T-helper 1 cell treated with Interleukin-12 subunit alpha and Interleukin-12 subunit beta and Interleukin-4 antibody, amounts not matched to agents 30 μg/mL and 1 μg/mL, for 36 hours (primary cell): ENCODE measurements around the gene SEC14L1.
"Not testable (repeated sequence)": the region's sequence is repeated elsewhere in the genome, so short reads cannot be mapped to it uniquely, and the experiment has no call there.

Source experiments
- H3K27ac Mint-ChIP-seq: one replicate; pipeline ENCODE4 v1.8.0; 2021; ENCODE audit warnings: mild to moderate bottlenecking, mixed read lengths
- H3K27me3 Mint-ChIP-seq: one replicate; pipeline ENCODE4 v1.8.0; 2021; ENCODE audit warnings: low read depth, mixed read lengths
- H3K36me3 Mint-ChIP-seq: one replicate; pipeline ENCODE4 v1.8.0; 2021; ENCODE audit warnings: low read depth, mixed read lengths
- H3K4me1 Mint-ChIP-seq: one replicate; pipeline ENCODE4 v1.8.0; 2021; ENCODE audit warnings: low read depth, mixed read lengths
- H3K4me3 Mint-ChIP-seq: one replicate; pipeline ENCODE4 v1.8.0; 2021; ENCODE audit warnings: mild to moderate bottlenecking, moderate library complexity, mixed read lengths
- H3K9me3 Mint-ChIP-seq: one replicate; pipeline ENCODE4 v1.8.0; 2021; ENCODE audit warnings: mixed read lengths

Gene SEC14L1

GRCh38 chr17:77155125-77155524 lies 14.4 kb downstream of the SEC14L1 start:
- H3K9me3 Mint-ChIP-seq = no peaks in the 10 kb centered on the region
- peaks cover 37% of the 10 kb centered on the region for H3K4me1 Mint-ChIP-seq
- no peak overlapping the region for H3K27ac Mint-ChIP-seq
- no peaks in the 10 kb centered on the region for H3K27me3 Mint-ChIP-seq
- H3K4me3 Mint-ChIP-seq = no peak overlapping the region
- peaks cover 28% of the 10 kb centered on the region for H3K36me3 Mint-ChIP-seq

GRCh38 chr17:77157766-77158165 lies 17.0 kb downstream of the SEC14L1 start:
- Mint-ChIP-seq H3K36me3 (peaks cover 22% of the 10 kb centered on the region), H3K4me1 (peaks cover 37% of the 10 kb centered on the region)
- H3K4me3 Mint-ChIP-seq, H3K27me3 Mint-ChIP-seq, H3K9me3 Mint-ChIP-seq, H3K27ac Mint-ChIP-seq: not testable (repeated sequence)

- no peak overlapping the region for H3K27ac Mint-ChIP-seq
- H3K4me1 Mint-ChIP-seq = peaks cover 33% of the 10 kb centered on the region
- H3K4me3 Mint-ChIP-seq = no peak overlapping the region
- H3K9me3 Mint-ChIP-seq = peaks cover 9% of the 10 kb centered on the region
- H3K36me3 Mint-ChIP-seq = peaks cover 33% of the 10 kb centered on the region
- H3K27me3 Mint-ChIP-seq = no peaks in the 10 kb centered on the region
Measured at GRCh38 chr17:77160091-77160874, 19.5 kb downstream of the SEC14L1 start.

- Mint-ChIP-seq H3K9me3 (peaks cover 9% of the 10 kb centered on the region), H3K36me3 (peaks cover 37% of the 10 kb centered on the region), H3K4me3 (no peak overlapping the region), H3K27ac (no peak overlapping the region), H3K4me1 (peaks cover 32% of the 10 kb centered on the region), H3K27me3 (no peaks in the 10 kb centered on the region)
Measured at GRCh38 chr17:77160875-77161530, 20.2 kb downstream of the SEC14L1 start.

GRCh38 chr17:77161953-77162352 lies 21.2 kb downstream of the SEC14L1 start:
- peaks cover 39% of the 10 kb centered on the region for H3K36me3 Mint-ChIP-seq
- H3K4me3 Mint-ChIP-seq = no peak overlapping the region
- peaks cover 31% of the 10 kb centered on the region for H3K4me1 Mint-ChIP-seq
- H3K27ac Mint-ChIP-seq = no peak overlapping the region
- peaks cover 9% of the 10 kb centered on the region for H3K9me3 Mint-ChIP-seq
- H3K27me3 Mint-ChIP-seq = no peaks in the 10 kb centered on the region

- Mint-ChIP-seq H3K4me3 (no peak overlapping the region), H3K4me1 (peaks cover 30% of the 10 kb centered on the region), H3K27ac (no peak overlapping the region), H3K9me3 (peaks cover 17% of the 10 kb centered on the region), H3K36me3 (peaks cover 43% of the 10 kb centered on the region), H3K27me3 (no peaks in the 10 kb centered on the region)
Measured at GRCh38 chr17:77163001-77163400, 22.2 kb downstream of the SEC14L1 start.

GRCh38 chr17:77163511-77164280 lies 22.9 kb downstream of the SEC14L1 start:
- H3K36me3 Mint-ChIP-seq = peaks cover 44% of the 10 kb centered on the region
- no peak overlapping the region for H3K27ac Mint-ChIP-seq
- no peak overlapping the region for H3K4me3 Mint-ChIP-seq
- H3K27me3 Mint-ChIP-seq = no peaks in the 10 kb centered on the region
- peaks cover 24% of the 10 kb centered on the region for H3K9me3 Mint-ChIP-seq
- peaks cover 28% of the 10 kb centered on the region for H3K4me1 Mint-ChIP-seq

- H3K4me3 Mint-ChIP-seq = no peak overlapping the region
- no peaks in the 10 kb centered on the region for H3K27me3 Mint-ChIP-seq
Measured at GRCh38 chr17:77164483-77165091, 23.8 kb downstream of the SEC14L1 start.

GRCh38 chr17:77165577-77165976 lies 24.8 kb downstream of the SEC14L1 start:
- Mint-ChIP-seq H3K4me1 (peaks cover 26% of the 10 kb centered on the region), H3K4me3 (no peak overlapping the region), H3K9me3 (peaks cover 43% of the 10 kb centered on the region)

More at GRCh38 chr17:77164483-77165091, 23.8 kb downstream of the SEC14L1 start:
- Mint-ChIP-seq H3K27ac (peak overlapping the region; percentile 11), H3K36me3 (peaks cover 53% of the 10 kb centered on the region), H3K9me3 (peaks cover 33% of the 10 kb centered on the region), H3K4me1 (peaks cover 28% of the 10 kb centered on the region)

GRCh38 chr17:77167472-77168306 lies 26.9 kb downstream of the SEC14L1 start:
- H3K27ac Mint-ChIP-seq = no peak overlapping the region
- H3K4me1 Mint-ChIP-seq = peaks cover 18% of the 10 kb centered on the region

More at GRCh38 chr17:77165577-77165976, 24.8 kb downstream of the SEC14L1 start:
- Mint-ChIP-seq H3K27me3 (no peaks in the 10 kb centered on the region), H3K27ac (no peak overlapping the region), H3K36me3 (peaks cover 62% of the 10 kb centered on the region)

GRCh38 chr17:77173104-77173503 lies 32.3 kb downstream of the SEC14L1 start:
- H3K4me1 Mint-ChIP-seq = no peaks in the 10 kb centered on the region
- H3K9me3 Mint-ChIP-seq = peaks cover 65% of the 10 kb centered on the region
- H3K27me3 Mint-ChIP-seq = no peaks in the 10 kb centered on the region
- H3K4me3 Mint-ChIP-seq = no peak overlapping the region
- peaks cover 64% of the 10 kb centered on the region for H3K36me3 Mint-ChIP-seq
- no peak overlapping the region for H3K27ac Mint-ChIP-seq

More at GRCh38 chr17:77167472-77168306, 26.9 kb downstream of the SEC14L1 start:
- Mint-ChIP-seq H3K27me3 (no peaks in the 10 kb centered on the region), H3K4me3 (no peak overlapping the region), H3K36me3 (peaks cover 72% of the 10 kb centered on the region), H3K9me3 (peaks cover 61% of the 10 kb centered on the region)

GRCh38 chr17:77174928-77175661 lies 34.3 kb downstream of the SEC14L1 start:
- Mint-ChIP-seq H3K27ac (no peak overlapping the region), H3K36me3 (peaks cover 47% of the 10 kb centered on the region), H3K27me3 (no peaks in the 10 kb centered on the region), H3K9me3 (peaks cover 45% of the 10 kb centered on the region), H3K4me3 (no peak overlapping the region), H3K4me1 (no peaks in the 10 kb centered on the region)
